Medulla oblongata (tissue), 1 donor: Measurements from ENCODE around the gene IQCE.
A peak's percentile ranks its signal among the peaks of the same experiment; 100 is the strongest.

Experiments
- DNase-seq: peaks from one replicate; pipeline ENCODE4 v3.0.0-alpha.2; 2015; ENCODE audit errors: extremely low spot score

The IQCE gene

GRCh38 chr7:2662273-2663120 lies 103.7 kb downstream of the IQCE start:
- no peak for DNase-seq

GRCh38 chr7:2663121-2663886 lies 104.5 kb downstream of the IQCE start:
- peak; percentile 58 for DNase-seq

- DNase-seq, result no peak
These were observed 105.2 kb downstream of the IQCE start for GRCh38 chr7:2663960-2664359.
